Measurements from ENCODE around the gene KRTAP10-4. TPM values are rescaled to one million over a fixed set of nuclear protein-coding genes. Genes with fewer than 3 reads are reported as not detected.

Gene KRTAP10-4
- total and polyA plus RNA-seq, 10 of the 15 experiments (the other 5 are each of a cell fraction or from before 2014, with no cell fraction given), result not detected

DNA sequence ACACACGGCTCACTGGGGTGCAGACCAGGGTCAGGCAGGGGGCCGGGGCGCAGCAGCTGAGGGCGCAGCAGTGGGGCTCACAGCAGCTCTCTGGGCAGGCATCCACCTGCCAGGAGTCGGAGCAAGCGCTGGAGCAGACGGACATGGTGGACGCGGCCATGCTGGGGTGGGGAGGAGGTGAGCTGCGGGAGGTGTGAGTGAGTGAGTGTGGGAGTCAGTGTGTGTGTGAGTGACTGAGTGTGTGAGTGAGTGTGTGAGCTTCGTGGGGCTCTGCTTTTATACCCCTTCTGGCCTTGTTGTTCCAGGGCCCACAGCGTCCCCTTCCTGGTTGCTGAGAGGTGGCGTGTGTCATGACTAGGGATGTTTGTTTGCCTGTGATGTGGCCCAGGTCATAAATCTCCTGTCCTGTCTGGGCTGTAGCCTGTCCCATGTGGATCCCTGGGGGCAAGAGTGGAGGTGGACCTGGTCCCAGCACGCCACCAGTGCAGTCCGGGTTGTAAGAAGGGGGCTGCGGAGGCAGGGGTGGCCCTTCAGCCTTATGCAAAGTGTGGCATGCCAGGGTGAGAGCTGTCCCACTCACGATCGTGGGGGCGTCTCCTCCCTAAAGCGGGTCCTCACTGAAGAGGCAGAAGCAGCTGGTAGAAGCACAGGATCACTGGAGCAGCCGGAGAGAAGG lies 33.4 kb upstream of the KRTAP10-4 start, which contains the start of gene KRTAP10-1:
Gene KRTAP10-1, minus strand, starts transcription at position 205 of the 676 bp plus-strand sequence. Its CDS starts 45 bp downstream, at position 160.
- Histone ChIP-seq H3K36me3 (ENCODE audit: control insufficient read depth in 2 of 2, insufficient read depth in 2 of 2, low read length in 1 of 2) (no peaks in the 10 kb centered on the region), H3K4me1 (ENCODE audit: control insufficient read depth, insufficient read depth, low read length) (no peaks in the 10 kb centered on the region), H3K79me2 (ENCODE audit: control insufficient read depth, insufficient read depth, low read length) (no peaks in the 10 kb centered on the region), H3K27me3 (replicated peaks in 1 of 2; ENCODE audit: control insufficient read depth in 2 of 2, insufficient read depth in 2 of 2, low read length in 1 of 2) (no peaks in the 10 kb centered on the region), H3K9me3 (replicated peaks; ENCODE audit: control insufficient read depth, insufficient read depth, low read length) (no peaks in the 10 kb centered on the region; the same call in 2 of the 3 replicates), H3K4me2 (ENCODE audit: control insufficient read depth, insufficient read depth) (no peak within 1 kb of the TSS), H2AFZ (ENCODE audit: control insufficient read depth, low read depth, low read length) (no peak within 1 kb of the TSS), H3K9ac (ENCODE audit: control insufficient read depth, insufficient read depth, low read length) (no peak within 1 kb of the TSS), H3K27ac (ENCODE audit: control insufficient read depth, insufficient read depth) (no peak within 1 kb of the TSS), H3K4me3 (no peak within 1 kb of the TSS), H4K20me1 (ENCODE audit: control insufficient read depth, insufficient read depth) (no peaks in the 10 kb centered on the region)
- in situ Hi-C loops (cut with MboI), result no loop called here
- no peak for FAIRE-seq
- ChIA-PET CTCF (interaction anchor here (0.6 kb wide), 1 partner anchor 27 kb away, joined by 3 read pairs; no protein-coding TSS in a partner anchor), RAD21 (ENCODE audit: unreplicated experiment) (no interaction called here), SMC1A (ENCODE audit: uncharacterized antibody, unreplicated experiment) (no interaction called here), POLR2A (no interaction called here)
- TF ChIP-seq, protein P1, sequence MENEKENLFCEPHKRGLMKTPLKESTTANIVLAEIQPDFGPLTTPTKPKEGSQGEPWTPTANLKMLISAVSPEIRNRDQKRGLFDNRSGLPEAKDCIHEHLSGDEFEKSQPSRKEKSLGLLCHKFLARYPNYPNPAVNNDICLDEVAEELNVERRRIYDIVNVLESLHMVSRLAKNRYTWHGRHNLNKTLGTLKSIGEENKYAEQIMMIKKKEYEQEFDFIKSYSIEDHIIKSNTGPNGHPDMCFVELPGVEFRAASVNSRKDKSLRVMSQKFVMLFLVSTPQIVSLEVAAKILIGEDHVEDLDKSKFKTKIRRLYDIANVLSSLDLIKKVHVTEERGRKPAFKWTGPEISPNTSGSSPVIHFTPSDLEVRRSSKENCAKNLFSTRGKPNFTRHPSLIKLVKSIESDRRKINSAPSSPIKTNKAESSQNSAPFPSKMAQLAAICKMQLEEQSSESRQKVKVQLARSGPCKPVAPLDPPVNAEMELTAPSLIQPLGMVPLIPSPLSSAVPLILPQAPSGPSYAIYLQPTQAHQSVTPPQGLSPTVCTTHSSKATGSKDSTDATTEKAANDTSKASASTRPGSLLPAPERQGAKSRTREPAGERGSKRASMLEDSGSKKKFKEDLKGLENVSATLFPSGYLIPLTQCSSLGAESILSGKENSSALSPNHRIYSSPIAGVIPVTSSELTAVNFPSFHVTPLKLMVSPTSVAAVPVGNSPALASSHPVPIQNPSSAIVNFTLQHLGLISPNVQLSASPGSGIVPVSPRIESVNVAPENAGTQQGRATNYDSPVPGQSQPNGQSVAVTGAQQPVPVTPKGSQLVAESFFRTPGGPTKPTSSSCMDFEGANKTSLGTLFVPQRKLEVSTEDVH (IDR thresholded peaks at IDR 0.05; ENCODE audit: low read depth, partially characterized antibody), result no peak
- no peak for TF ChIP-seq SUPT20H (IDR thresholded peaks at IDR 0.05; ENCODE audit: borderline replicate concordance, control insufficient read depth, low read depth, low read length)
- TF ChIP-seq JUNB (IDR thresholded peaks at IDR 0.05), result no peak
- no peak for TF ChIP-seq NFYA (IDR thresholded peaks at IDR 0.05; ENCODE audit: borderline replicate concordance, low read depth, low read length)
- TF ChIP-seq, protein P2, sequence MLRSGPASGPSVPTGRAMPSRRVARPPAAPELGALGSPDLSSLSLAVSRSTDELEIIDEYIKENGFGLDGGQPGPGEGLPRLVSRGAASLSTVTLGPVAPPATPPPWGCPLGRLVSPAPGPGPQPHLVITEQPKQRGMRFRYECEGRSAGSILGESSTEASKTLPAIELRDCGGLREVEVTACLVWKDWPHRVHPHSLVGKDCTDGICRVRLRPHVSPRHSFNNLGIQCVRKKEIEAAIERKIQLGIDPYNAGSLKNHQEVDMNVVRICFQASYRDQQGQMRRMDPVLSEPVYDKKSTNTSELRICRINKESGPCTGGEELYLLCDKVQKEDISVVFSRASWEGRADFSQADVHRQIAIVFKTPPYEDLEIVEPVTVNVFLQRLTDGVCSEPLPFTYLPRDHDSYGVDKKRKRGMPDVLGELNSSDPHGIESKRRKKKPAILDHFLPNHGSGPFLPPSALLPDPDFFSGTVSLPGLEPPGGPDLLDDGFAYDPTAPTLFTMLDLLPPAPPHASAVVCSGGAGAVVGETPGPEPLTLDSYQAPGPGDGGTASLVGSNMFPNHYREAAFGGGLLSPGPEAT (IDR thresholded peaks at IDR 0.05; ENCODE audit: low read depth), result no peak
- no peak for TF ChIP-seq NKRF (conservative IDR thresholded peaks at IDR 0.05)
- TF ChIP-seq ZNF384 (IDR thresholded peaks at IDR 0.05; ENCODE audit: borderline replicate concordance, low read depth, low read length), result no peak
- no peak for TF ChIP-seq CBX3 (IDR thresholded peaks at IDR 0.05; ENCODE audit: borderline replicate concordance, low read depth)
- TF ChIP-seq, protein P3, sequence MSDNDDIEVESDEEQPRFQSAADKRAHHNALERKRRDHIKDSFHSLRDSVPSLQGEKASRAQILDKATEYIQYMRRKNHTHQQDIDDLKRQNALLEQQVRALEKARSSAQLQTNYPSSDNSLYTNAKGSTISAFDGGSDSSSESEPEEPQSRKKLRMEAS (IDR thresholded peaks at IDR 0.05; ENCODE audit: low read depth, low read length), result no peak
- TF ChIP-seq, protein P4, sequence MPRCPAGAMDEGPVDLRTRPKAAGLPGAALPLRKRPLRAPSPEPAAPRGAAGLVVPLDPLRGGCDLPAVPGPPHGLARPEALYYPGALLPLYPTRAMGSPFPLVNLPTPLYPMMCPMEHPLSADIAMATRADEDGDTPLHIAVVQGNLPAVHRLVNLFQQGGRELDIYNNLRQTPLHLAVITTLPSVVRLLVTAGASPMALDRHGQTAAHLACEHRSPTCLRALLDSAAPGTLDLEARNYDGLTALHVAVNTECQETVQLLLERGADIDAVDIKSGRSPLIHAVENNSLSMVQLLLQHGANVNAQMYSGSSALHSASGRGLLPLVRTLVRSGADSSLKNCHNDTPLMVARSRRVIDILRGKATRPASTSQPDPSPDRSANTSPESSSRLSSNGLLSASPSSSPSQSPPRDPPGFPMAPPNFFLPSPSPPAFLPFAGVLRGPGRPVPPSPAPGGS (IDR thresholded peaks at IDR 0.05; ENCODE audit: borderline replicate concordance, insufficient read depth, low read depth, low read length, poor library complexity, severe bottlenecking), result no peak
- no peak for TF ChIP-seq RELA (IDR thresholded peaks at IDR 0.05; ENCODE audit: borderline replicate concordance, partially characterized antibody)
- TF ChIP-seq BACH1 (IDR thresholded peaks at IDR 0.05; ENCODE audit: borderline replicate concordance), result no peak
- no peak for TF ChIP-seq FOXM1 (IDR thresholded peaks at IDR 0.05; ENCODE audit: low read depth, low read length)
- no peak for TF ChIP-seq BCL11A (IDR thresholded peaks at IDR 0.05; ENCODE audit: low read depth, low read length)
- no peak for TF ChIP-seq MEF2A (IDR thresholded peaks at IDR 0.05; ENCODE audit: insufficient read depth, low read depth, low read length)
- BruUV-seq (replicated peaks), result no TSS peak
- no peak for DNase-seq (ENCODE audit: low read depth, low spot score)
- ATAC-seq, result no peak
- whole genome bisulfite sequencing (ENCODE audit: insufficient coverage, insufficient replicate concordance, low lambda C conversion rate, missing lambda C conversion rate), result 61% methylated on average over 21 of the region's 21 CpGs
- intact Hi-C loops (cut with micrococcal nuclease; ENCODE audit: unreplicated experiment), result no loop called here

Data from GM12878 (cell line).